HL-60/S4 (cell line): Measurements from ENCODE around the gene CHCHD2.
"Not testable (repeated sequence)": the region's sequence is repeated elsewhere in the genome, so short reads cannot be mapped to it uniquely, and the experiment has no call there.

Experiments
- in situ Hi-C: fragments of 300-500 bp; cut with MboI; formaldehyde crosslinking; loops from 2 replicates; pipeline ENCODE4 v1.14.3; 2022; ENCODE audit warnings: low sequenced_read_pairs

CHCHD2 gene

GRCh38 chr7:56083150-56083785, 23.0 kb downstream of the CHCHD2 start:
- in situ Hi-C loops = no loop called here

- in situ Hi-C loops = no loop called here
Observed at GRCh38 chr7:56081626-56082340, 24.5 kb downstream of the CHCHD2 start.

DNA sequence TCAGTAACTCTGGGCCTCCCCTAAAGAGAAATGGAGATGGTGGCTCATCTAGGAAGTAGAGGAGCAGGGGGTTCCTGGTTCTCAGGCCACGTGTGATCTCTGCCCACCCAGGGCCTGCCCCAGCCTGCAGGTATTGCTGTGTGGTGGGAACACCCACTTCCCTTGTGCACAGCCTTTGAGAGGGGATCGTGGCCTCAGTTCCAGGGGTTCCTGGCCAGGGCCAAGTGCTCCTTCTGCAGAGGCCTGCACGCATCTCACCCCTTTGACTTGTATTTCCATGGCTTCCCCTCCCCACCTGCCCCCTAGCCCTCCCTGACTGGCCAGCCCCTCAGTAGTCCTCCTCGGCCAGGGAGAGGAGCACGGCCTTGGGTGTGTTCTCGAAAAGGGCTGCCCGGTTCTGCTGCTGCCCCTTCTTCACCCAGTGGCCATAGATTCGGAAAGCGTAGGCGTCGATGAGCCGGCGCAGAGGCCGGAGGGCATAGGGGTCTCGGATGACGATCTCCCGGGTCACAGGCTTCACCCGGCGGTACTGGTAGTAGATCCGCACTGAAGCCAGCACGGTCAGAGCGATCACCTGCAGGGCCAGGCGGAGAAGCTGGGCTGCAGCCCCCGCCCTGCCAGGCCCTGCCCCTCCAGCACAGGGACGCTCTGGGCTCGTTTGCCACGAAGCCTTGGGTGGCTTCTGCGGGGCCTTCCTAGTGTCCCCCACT, 25.4 kb downstream of the CHCHD2 start:
- in situ Hi-C loops = not testable (repeated sequence)

- in situ Hi-C loops = loop anchor here (10.0 kb wide), 1 partner anchor 75 kb away; no protein-coding TSS in a partner anchor
Observed at GRCh38 chr7:56079450-56080185, 26.7 kb downstream of the CHCHD2 start.

DNA sequence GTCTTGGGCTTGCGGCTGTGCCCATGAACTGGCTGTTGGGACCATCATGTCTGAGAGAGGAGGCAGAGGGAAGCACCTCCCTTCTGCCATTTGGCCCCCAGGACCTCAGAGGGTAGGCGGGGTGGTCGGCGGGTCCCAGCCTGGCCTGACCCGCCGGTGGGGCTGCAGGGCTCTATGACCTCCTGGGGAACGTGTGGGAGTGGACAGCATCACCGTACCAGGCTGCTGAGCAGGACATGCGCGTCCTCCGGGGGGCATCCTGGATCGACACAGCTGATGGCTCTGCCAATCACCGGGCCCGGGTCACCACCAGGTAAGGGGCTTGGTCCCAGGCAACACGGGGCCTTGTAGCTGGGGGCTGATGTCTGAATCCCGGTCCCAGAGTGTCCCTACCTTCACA, 28.1 kb downstream of the CHCHD2 start:
- in situ Hi-C loops = loop anchor here (10.0 kb wide), 1 partner anchor 73 kb away; no protein-coding TSS in a partner anchor

DNA sequence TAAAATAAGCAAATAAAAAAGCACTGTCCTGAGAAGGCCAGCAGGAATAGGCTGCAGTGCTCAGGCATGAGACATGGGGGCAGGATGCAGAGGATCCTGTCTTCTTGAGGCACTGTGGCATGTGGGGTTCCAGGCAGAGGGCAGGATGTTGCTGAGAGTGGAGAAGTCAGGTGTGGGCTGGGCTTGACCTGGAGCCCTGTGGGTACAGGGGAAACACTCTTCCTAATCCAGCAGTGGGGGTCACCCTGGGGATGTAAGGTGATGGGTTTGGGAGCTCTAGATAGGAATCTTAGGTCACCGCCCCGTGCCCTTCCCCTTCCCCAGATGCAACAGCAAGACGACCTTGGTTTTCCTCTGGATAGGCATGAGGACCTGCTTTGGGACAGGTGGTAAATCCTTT, 28.6 kb downstream of the CHCHD2 start:
- in situ Hi-C loops = loop anchor here (10.0 kb wide), 1 partner anchor 73 kb away; no protein-coding TSS in a partner anchor

GRCh38 chr7:56074371-56074791, 31.9 kb downstream of the CHCHD2 start:
- in situ Hi-C loops = loop anchor here (10.0 kb wide), 1 partner anchor 70 kb away; no protein-coding TSS in a partner anchor

DNA sequence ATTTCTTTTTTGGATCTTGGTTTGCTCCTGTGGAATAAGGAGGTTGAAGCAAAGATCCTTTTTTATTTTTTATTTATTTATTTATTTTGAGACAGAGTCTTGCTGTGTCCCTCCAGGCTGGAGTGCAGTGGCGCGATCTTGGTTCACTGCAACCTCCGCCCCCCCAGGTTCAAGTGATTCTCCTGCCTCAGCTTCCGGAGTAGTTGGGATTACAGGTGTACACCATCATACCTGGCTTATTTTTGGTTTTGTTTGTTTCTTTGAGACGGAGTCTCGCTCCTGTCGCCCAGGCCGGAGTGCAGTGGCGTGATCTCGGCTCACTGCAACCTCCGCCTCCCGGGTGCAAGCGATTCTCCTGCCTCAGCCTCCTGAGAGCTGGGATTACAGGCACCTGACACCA, 39.9 kb downstream of the CHCHD2 start:
- in situ Hi-C loops = not testable (repeated sequence)

GRCh38 chr7:56063882-56064625, 42.2 kb downstream of the CHCHD2 start, which contains the start of gene SUMF2:
Gene SUMF2 (plus strand): TSS chr7:56064286. CDS start chr7:56064312, 26 bp downstream.
- in situ Hi-C loops = no loop called here

DNA sequence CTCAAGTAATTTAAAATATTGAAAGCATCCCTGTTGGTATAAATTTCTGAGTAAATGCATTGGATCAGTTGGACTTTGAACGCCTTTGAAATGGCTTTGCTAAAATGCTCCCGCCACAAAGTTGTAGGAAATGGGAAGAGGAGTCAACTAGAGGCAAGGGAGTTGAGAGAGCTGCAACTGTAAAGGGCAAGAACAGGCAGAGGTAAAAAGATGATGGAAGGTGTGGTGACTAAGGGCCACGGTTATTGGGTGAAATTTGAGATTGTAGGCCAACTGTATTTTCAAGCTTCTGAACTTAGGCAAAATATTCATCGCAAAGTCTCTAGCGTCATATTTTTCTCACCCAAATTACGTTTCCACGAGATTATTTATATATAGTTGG, 42.8 kb downstream of the CHCHD2 start:
- in situ Hi-C loops = no loop called here

- in situ Hi-C loops = no loop called here
Observed at GRCh38 chr7:56062382-56062781, 43.9 kb downstream of the CHCHD2 start.

GRCh38 chr7:56053993-56054392, 52.3 kb downstream of the CHCHD2 start:
- in situ Hi-C loops = no loop called here

GRCh38 chr7:56053379-56053778, 52.9 kb downstream of the CHCHD2 start:
- in situ Hi-C loops = no loop called here
